Ecto neural progenitor cell (in vitro differentiated cells): ENCODE measurements around the gene TRPV6.

Experiments
- DNase-seq: peaks from one replicate; pipeline ENCODE4 v3.0.0-alpha.2; 2018; ENCODE audit warnings: low spot score

The TRPV6 gene

DNA sequence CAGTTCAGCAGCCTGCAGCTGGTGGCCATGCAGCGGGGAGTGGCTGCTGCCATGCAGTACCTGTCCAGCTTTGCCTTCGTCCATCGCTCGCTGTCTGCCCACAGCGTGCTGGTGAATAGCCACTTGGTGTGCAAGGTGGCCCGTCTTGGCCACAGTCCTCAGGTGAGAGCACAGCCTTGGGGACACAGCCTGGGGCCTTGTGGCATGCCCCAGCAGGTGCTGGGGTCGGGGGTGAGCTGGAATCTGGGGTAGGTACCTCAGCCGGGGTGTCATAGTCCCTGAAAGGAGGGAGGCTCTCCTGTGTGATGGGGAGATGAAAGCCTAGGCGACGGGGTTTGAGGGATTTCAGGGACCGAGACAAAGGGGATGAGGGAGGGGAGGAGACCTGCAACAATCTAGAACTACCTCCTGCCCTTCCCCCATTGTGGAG, 16.5 kb downstream of the TRPV6 start:
- peak; percentile 32 for DNase-seq

DNA sequence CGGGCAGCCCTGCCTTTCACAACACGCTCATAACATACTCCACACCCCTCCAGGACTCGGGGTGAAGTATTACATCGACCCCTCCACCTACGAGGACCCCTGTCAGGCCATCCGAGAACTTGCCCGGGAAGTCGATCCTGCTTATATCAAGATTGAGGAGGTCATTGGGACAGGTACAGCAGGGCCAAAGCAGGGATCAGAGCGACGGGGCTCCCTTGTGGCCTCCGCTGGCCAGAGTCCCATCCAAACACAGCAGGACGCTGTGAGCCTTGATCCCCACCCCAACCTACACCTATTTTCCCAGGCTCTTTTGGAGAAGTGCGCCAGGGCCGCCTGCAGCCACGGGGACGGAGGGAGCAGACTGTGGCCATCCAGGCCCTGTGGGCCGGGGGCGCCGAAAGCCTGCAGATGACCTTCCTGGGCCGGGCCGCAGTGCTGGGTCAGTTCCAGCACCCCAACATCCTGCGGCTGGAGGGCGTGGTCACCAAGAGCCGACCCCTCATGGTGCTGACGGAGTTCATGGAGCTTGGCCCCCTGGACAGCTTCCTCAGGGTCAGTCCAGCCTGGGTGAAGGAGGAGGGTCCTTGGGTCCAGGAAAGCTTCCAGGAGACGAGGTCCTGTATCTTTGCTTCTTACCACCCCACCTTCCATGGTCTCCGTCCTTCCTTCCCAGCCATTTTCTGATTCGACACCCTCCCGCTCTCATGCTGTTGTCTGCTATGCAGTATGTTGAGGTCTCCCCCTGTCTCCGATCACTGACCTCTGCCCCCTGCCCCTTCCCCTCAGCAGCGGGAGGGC, 17.2 kb downstream of the TRPV6 start:
- DNase-seq = peak; percentile 38

DNA sequence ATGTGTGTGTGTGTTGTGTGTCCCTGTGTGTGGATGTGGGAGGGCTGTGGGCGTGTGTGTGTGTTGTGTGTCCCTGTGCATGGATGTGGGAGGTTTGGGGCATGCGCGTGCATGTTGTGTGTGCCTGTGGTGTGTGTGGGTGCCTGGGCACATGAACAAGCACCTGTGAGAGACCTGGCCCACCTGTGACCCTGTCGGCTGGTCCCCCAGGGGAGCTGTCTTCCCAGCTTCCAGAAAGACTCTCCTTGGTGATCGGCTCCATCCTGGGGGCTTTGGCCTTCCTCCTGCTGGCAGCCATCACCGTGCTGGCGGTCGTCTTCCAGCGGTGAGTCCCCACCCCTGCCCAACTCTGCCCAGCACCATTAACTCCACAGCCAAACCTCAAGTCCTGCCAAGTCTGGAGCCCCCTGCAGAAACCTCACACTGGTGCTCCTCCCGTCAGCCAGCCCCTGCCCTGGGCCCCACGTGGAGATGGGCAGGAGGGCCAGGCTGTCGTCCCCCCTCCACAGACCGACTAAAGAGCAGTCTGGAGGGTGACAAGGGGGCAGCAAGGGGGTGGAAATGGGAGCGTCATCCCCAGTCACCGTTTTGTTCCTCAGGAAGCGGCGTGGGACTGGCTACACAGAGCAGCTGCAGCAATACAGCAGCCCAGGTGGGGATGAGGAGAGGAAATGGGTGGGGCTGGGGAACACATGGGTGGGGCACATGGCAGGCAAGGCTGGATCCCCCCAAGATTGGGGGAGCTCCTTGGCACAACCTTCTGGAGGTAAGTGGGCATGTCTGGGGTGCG, 18.0 kb downstream of the TRPV6 start:
- DNase-seq = peak; percentile 41

DNA sequence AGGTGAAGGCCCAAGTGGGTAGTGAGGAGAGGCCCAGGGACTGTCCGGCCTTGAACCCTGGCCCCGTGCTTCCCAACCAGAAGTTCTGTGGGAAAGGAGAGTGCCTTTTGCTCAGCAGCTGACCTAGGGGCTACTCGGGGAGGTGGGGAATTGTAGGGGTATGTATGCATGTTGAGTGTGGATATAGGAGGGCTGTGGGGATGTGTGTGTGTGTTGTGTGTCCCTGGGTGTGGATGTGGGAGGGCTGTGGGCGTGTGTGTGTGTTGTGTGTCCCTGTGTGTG, 18.5 kb downstream of the TRPV6 start:
- DNase-seq = no peak

DNA sequence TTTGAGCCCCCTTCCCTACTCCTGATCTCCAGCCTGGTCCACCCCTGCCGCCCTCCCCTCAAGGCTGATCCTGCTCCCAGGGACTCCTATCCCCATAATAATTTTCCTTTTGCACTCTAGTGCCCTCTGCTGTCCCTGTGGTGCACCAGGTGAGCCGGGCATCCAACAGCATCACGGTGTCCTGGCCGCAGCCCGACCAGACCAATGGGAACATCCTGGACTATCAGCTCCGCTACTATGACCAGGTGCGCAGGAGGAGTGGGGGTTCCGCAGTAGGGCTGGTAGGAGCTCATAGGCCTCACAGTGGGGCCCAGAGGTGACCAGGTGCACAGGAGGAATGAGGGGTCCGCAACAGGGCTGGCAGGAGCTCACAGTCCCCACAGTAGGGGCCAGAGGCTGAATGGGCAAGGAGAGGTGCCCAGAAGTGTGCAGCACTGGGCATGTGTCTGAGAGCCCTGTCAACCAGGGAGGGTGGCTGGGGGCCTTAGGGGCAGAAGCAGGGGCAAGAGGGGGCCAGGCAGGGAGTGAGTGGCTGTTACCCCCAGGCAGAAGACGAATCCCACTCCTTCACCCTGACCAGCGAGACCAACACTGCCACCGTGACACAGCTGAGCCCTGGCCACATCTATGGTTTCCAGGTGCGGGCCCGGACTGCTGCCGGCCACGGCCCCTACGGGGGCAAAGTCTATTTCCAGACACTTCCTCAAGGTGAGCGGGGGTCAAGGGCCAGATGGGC, 19.0 kb downstream of the TRPV6 start:
- DNase-seq = peak; percentile 37

DNA sequence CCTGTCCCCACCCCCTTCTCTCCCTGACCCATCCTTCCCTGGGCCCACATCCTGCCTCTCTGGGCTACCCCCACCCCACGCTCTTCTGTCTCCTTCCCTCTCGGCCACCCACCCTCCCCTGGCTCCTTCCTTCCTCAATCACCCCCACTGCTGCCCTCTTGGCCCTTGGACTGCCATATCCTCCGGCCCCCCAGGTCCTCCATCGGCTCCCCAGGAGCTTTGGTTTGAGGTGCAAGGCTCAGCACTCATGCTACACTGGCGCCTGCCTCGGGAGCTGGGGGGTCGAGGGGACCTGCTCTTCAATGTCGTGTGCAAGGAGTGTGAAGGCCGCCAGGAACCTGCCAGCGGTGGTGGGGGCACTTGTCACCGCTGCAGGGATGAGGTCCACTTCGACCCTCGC, 19.8 kb downstream of the TRPV6 start:
- DNase-seq = no peak

DNA sequence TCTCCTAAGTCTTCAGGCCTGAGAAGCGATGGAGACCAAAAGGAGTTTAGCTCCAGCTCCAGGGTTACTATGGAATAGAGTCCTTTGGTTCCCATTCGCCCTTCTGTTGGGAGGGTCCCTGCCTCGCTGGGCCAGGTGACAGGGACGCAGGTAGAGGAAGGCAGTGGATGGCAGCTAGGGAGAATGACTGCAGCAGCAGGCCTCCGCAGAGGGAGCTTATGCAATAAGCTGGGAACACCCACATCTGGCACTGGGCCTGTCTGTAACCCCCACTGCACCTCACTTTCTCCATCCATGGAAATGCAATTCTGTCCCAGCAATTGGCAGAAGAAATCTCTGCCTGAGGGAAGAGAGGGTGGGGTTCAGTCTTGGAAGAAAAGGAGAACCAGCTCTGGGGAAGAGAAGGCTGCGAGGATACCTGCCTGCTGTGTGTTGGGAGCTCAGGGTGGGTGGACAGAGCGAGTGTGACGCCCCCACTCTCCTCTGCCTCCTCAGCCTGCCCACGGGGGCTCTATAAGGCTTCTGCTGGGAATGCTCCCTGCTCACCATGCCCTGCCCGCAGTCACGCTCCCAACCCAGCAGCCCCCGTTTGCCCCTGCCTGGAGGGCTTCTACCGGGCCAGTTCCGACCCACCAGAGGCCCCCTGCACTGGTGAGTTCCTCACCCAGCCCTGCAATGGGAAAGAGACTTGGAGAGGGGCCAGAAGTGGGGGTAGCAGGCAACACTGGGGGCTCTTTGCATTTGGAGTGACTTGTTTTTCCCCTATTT, 20.4 kb downstream of the TRPV6 start:
- DNase-seq = no peak

DNA sequence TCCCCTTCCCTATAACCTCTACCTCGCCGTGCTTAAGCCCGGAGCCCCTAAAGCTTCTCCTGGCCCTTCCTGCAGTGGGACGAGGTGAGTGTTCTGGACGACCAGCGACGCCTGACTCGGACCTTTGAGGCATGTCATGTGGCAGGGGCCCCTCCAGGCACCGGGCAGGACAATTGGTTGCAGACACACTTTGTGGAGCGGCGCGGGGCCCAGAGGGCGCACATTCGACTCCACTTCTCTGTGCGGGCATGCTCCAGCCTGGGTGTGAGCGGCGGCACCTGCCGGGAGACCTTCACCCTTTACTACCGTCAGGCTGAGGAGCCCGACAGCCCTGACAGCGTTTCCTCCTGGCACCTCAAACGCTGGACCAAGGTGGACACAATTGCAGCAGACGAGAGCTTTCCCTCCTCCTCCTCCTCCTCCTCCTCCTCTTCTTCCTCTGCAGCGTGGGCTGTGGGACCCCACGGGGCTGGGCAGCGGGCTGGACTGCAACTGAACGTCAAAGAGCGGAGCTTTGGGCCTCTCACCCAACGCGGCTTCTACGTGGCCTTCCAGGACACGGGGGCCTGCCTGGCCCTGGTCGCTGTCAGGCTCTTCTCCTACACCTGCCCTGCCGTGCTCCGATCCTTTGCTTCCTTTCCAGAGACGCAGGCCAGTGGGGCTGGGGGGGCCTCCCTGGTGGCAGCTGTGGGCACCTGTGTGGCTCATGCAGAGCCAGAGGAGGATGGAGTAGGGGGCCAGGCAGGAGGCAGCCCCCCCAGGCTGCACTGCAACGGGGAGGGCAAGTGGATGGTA, 21.5 kb downstream of the TRPV6 start:
- no peak for DNase-seq

DNA sequence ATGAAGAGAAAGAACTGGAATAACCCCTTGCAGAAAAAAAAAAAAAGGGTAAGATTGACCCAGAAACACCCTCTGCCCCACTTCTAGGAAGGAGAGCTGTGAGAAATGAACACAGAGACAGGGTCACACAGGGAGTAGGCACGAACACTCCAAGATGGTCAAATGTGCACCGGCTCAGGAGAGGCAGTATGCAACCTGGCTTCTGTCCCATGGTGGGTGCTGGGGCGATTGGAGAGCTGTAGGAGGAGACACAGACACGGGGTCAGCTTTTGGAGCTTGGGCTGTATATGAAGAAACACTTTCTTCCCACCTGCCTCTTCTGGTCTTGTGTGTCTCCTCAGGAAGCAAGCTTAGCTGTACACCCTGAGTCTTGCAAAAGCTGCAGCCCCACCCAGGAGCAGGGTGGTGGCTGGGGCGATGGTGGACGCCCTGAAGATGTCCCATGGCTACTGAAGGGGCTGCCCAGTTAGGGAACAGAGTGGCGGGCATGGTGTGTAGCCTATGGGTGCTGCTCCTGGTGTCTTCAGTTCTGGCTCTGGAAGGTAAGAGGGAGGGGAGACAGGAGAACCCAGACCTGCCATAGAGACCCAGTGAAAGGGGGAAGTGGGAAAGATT, 22.7 kb downstream of the TRPV6 start:
- no peak for DNase-seq

DNA sequence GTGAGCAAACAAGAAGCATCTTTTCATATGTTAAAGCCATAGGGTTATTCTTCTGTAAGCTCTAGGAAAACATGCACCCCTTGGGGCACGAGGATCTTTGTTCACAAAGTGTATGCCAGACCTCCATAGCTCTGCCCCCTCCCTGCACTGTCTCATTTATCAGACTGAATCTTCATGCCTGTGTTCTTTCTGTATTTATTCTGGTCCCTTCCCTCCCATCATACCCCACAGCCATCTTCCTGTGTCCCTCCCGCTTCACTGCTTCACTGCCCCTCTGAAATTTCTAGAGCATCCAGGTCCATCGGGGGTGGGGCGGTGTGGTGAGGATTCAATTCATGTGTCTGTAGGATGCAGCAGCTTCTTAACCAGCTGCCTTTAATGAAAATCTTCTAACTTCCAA, 23.2 kb downstream of the TRPV6 start:
- no peak for DNase-seq

DNA sequence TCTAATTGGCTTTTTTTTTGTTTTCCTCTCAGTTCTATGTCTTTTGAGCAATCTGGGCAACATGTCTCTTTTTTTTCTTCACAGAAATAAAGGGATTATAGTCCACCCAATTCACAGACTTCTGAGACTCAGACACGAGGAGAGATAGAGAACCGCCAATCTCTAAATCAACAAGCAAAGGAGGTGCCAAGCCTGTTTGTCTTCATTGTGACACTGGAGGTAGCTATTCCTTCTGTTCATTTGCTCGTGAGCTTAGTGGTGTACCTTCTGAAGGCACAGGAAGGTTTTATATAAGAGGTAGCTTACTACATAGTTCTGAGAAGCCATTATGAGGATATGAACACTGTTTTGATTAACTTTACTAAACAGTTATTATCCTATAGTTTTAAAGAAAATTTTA, 24.6 kb downstream of the TRPV6 start:
- DNase-seq = no peak

DNA sequence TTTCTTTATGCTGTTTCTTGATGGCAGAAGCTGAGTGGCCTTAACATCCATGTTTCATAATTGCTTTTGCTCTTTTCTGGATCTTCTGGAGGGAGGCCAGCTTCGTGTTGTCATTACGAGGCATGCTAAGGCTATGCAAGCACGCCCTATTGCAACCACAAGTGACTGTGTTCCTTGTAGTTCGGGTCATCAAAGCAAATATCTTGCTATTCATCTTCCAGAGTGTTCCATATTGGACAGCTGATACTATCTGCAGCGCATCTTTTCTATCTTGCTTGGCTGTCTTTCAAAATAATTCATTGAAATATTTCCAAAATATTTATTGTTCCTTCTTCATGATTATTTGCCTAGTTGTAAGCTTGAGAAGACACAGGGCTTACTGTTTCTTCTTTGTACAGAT, 25.7 kb downstream of the TRPV6 start:
- no peak for DNase-seq

DNA sequence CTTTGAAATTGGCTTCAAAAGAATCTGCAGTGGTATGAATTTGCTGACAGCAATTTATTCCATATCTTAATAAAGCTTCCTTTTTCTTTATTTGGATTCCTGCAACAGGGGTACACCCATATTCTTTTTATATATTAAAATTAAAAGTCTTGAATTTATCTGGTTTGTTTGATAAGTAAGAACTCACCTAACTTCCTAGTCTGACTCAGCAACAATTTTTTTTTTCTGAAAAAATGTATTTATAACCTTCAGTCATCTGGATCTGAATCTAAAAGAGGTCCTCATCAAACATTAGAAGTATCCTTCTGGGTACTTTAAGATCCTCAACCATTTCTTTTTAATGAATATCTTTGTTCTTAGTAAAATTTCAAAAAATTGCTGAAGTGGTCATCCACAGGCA, 26.1 kb downstream of the TRPV6 start:
- no peak for DNase-seq

DNA sequence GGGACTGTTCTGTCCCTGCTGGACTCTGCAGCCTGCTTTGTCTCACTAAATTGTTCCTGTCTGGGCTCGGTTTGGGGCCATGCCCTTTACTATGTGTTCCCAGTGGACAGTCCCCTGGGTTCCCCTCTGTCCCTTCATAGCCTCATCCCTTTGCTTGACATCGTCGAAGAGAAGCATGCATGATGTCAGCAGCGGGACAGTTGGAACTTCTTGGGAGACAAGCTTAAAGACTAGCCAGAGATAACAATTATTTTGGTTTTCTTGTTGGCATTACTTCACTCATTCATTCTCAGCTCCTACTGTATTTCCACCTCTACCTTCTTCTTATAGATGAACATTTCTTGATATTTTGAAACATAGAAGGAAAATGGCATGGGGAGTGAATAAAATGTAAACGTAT, 27.9 kb downstream of the TRPV6 start:
- no peak for DNase-seq

DNA sequence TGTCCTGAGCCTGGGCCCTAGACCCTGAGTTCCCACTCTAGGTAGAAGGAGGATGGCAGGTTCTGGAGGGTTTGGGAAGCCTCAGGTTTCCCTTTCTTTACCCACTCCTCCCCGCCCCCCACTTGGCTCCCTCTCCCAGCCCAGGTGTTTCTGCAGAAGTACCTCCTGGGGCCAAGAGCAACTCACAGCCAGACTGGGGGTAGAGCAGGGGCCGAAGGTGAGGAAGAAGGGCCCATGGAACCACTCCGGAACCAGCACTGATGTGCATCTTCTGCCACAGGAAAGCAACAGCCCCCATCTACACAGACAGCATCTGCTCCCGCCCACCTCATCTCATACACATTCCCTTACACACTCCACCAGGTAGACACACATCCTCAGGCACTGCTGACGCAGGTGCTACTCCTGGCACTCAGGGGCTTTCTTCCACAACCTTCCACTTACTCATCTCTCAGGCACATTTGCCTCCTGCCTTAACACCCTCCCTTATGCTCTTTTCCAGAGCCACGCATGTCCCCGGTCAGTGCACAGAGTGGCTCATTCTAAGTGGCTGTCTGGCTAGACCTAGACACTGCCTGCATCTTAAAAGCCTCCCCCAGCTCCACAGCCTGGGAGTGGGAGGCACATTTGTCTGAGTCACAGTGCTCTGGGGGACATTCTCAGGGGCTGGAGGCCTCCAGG, 28.8 kb downstream of the TRPV6 start:
- no peak for DNase-seq

DNA sequence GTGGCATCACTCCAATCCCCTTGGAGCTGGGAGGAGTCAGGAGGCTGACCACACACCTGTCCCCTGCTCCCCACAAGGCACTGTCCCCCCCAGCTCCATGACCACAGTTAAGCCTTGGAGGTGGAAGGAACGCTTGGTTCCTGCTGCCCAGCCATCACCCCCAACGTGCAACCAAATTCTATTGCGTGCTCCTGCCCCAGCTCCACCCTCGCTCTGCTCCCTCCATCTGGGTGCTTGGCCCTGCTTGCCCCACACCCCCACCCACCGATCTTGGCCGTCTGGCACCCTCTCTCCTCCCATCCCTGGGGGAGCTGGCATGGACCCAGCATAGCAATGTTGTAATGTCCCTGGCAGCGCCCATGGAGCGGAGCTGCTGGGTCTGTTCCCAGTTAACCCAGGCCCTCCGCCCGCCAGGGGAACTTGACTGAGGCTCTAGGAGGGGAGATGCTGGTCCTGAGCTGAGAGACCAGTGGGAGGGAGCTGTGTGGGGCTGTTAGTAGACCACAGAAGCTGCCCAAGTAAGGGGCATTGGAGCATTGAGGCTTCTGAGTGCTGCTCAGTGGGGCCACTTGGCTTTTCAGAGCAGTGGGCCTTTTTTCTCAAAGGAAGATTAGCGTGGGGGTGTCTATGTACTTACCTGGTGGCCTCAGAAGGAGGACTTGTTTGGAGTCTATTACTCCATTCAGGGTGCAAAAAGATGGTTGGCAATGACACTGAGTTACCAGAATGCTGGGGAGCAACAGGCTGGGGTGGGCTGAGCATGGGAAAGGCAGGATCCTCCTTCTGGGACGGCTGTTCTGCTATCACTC, 29.6 kb downstream of the TRPV6 start:
- no peak for DNase-seq

DNA sequence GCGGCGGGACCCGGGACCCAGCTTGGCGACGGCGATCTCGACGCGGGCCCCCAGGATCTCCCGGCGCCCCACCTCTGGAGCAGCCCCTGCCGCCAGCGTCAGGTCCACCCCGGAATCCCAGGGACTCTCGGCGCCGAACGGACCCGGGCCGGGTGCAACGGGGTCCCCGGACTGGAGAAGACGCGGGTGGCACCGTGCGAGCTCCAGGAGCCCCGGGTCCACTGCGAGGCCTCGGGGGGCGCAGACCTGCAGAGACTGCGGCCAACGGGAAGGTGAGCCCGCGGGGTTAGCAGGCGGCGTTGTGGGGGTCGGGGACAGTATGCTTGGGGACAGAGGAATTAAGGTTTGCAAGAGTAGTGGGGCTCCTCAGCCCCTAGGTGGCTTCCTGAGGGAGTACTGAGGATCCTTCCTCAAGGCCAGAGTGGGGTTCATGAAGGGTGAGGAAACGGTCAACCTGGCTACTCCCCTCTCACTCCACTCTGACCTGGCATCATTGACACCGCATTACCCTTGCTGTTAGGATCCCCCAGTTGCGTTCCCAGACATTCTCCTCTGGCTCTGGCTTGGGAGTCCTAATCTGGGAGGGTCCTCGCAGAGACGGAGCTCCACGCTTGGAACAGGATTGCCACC, 30.3 kb downstream of the TRPV6 start:
- DNase-seq = no peak

DNA sequence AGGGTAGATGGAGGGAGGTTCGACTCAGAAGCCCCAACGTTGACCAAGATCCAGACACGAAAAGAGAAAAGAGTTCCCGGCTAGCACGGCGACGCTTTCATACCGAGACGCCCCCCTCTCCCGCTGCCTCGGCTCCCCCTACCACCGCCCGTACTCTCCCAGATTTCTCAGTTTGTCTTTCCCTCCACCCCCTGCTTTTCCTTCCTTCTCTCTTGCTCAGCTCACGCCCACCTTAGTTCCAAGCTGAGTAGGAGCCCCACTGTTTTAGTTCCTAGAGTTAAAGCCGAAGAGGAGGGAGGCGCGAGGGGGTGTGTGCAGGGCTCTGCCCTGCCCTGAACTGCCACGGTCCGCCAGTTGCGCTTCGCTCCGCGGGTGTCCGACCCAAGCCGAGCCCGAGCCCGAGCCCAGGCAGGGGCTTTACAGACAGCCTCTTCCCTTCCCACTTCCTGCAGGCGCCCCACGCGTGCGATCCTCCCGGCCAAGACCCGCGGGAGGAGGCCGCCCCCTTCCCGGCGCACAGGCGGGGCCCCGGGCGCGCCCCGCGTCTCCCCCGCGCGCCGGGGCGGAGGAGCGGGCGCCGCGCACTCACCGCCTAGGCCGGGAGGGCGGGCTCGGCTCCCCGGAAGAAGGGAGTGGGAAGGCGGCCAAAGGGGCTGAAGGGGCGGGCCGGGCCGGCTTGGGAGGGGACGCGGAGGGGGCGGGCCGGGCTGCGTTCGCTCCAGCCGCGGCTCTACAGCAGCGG, 31.0 kb downstream of the TRPV6 start, which contains the start of gene EPHB6:
Gene EPHB6, plus strand, starts transcription at position 705 of the 742 bp plus-strand sequence. CDS start 8,152 bp downstream, outside the sequence.
- peak; percentile 81 for DNase-seq
